GM21737 (cell line): ENCODE results near the gene ABCA10.
"Not testable (repeated sequence)": the region's sequence is repeated elsewhere in the genome, so short reads cannot be mapped to it uniquely, and the experiment has no call there.

Experiments
- ATAC-seq: cut with Tn5 transposase; IDR thresholded peaks from one replicate; pipeline ENCODE4 v1.9.1; 2021; ENCODE audit warnings: mild to moderate bottlenecking, moderate library complexity; ENCODE audit not compliant: unreplicated experiment

ABCA10 gene

GRCh38 chr17:69168642-69169041 is 60.0 kb downstream of the ABCA10 start:
- ATAC-seq, result not testable (repeated sequence)

GRCh38 chr17:69166957-69167356 is 61.7 kb downstream of the ABCA10 start:
- ATAC-seq, result no peak

- ATAC-seq, result no peak
Observed at GRCh38 chr17:69164206-69164605, 64.4 kb downstream of the ABCA10 start.

- no peak for ATAC-seq
Observed at GRCh38 chr17:69159418-69159817, 69.2 kb downstream of the ABCA10 start.

- no peak for ATAC-seq
Observed at GRCh38 chr17:69154267-69154666, 74.4 kb downstream of the ABCA10 start.

- ATAC-seq, result no peak
Observed at GRCh38 chr17:69150333-69150732, 78.3 kb downstream of the ABCA10 start.

- ATAC-seq, result no peak
Observed at GRCh38 chr17:69147460-69147859, 81.2 kb downstream of the ABCA10 start.

- ATAC-seq, result no peak
Observed at GRCh38 chr17:69144331-69145255, 84.0 kb downstream of the ABCA10 start.

- ATAC-seq, result no peak
Observed at GRCh38 chr17:69143683-69144231, 84.9 kb downstream of the ABCA10 start.

GRCh38 chr17:69143151-69143550 is 85.5 kb downstream of the ABCA10 start:
- ATAC-seq, result no peak

GRCh38 chr17:69142175-69142802 is 86.3 kb downstream of the ABCA10 start:
- no peak for ATAC-seq

GRCh38 chr17:69141431-69142174 is 87.0 kb downstream of the ABCA10 start, which contains the start of gene ABCA6:
Gene ABCA6, minus strand, starts transcription at chr17:69141895. Its CDS starts 1,192 bp downstream, at chr17:69140703.
- ATAC-seq, result no peak

GRCh38 chr17:69134112-69134511 is 94.5 kb downstream of the ABCA10 start:
- no peak for ATAC-seq

GRCh38 chr17:69130627-69131296 is 97.9 kb downstream of the ABCA10 start:
- no peak for ATAC-seq

GRCh38 chr17:69123626-69124025 is 105.0 kb downstream of the ABCA10 start:
- no peak for ATAC-seq

GRCh38 chr17:69122065-69122464 is 106.6 kb downstream of the ABCA10 start:
- no peak for ATAC-seq

- ATAC-seq, result peak; percentile 45
Observed at GRCh38 chr17:69117855-69118784, 110.5 kb downstream of the ABCA10 start.

GRCh38 chr17:69111794-69112193 is 116.8 kb downstream of the ABCA10 start:
- ATAC-seq, result no peak
